GM18858 (cell line): ENCODE data around the gene ENKUR.
A peak's percentile ranks its signal among the peaks of the same experiment; 100 is the strongest.
"Not testable (repeated sequence)": the region's sequence is repeated elsewhere in the genome, so short reads cannot be mapped to it uniquely, and the experiment has no call there.

Experiments
- ATAC-seq: cut with Tn5 transposase; IDR thresholded peaks from one replicate; pipeline ENCODE4 v1.9.1; 2021; ENCODE audit not compliant: unreplicated experiment

ENKUR gene

DNA sequence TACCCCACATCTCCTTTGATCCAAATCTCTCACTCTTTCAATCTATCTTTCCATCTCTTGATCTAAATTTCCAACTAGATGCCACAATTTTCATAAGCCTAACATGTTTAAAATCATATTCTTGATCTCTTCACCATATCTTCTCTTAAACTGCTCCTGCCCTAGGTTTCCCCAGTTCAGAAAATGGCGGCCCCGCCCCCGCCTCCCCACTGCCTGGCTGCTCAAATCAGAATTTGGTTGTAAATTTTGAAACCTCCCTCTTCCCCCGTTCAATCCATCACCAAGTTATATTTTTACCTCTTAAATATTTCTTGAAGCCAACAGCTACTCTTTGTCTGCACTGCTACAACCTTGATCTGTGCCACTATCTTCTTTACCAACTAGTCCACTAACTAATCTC is 36.3 kb downstream of the ENKUR start:
- ATAC-seq: no peak

DNA sequence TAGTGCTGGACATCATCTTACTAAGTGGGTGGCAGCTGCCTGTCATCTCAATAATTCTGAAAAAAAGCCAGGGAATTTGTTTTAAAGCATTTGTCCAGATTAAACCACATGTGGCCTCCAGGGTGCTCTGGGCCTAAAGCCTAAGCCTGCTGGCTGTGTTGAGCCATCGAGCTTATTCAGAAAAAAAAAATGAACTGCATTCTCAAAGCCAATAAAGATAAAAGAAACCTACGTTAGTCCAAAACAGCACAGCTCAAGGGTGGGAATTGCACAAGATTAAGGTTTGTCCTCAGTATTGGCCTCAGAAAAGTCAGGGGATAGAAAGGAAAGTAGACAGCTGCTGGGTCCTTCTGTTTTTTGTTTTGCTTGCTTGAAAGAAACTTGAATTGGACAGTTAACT is 41.0 kb downstream of the ENKUR start:
- ATAC-seq: no peak

GRCh38 chr10:24973163-24973562 is 42.8 kb downstream of the ENKUR start:
- ATAC-seq: no peak

GRCh38 chr10:24971374-24971773 is 44.6 kb downstream of the ENKUR start:
- ATAC-seq: no peak

- no peak for ATAC-seq
Measured at GRCh38 chr10:24969841-24970281, 46.1 kb downstream of the ENKUR start.

- ATAC-seq: not testable (repeated sequence)
Measured at GRCh38 chr10:24968951-24969350, 47.0 kb downstream of the ENKUR start.

GRCh38 chr10:24968349-24968748 is 47.6 kb downstream of the ENKUR start:
- ATAC-seq: no peak

DNA sequence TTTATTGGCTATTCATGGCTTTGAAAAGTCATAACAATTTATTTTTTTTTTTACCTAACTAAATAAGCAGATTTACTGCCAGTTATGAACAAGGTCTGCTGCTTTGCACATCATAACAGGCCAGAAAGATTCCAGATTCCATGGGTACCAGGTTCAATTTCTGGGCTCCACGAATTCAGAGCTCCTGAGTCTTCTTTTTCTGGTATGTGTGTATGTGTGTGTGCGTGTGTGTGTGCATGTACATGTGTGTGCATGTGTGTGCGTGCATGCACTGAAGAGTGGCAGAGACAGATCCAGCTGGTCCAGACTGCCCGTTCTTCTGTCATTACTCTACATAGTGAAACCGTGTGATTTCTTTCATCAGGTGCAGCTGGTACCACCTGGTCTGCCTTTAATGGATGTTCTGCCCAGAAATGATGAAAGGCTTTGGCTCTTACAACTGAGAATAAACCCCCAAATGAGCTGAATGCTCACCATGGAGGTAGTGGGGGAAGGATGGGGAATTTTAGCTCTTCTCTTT is 48.9 kb downstream of the ENKUR start:
- no peak for ATAC-seq

DNA sequence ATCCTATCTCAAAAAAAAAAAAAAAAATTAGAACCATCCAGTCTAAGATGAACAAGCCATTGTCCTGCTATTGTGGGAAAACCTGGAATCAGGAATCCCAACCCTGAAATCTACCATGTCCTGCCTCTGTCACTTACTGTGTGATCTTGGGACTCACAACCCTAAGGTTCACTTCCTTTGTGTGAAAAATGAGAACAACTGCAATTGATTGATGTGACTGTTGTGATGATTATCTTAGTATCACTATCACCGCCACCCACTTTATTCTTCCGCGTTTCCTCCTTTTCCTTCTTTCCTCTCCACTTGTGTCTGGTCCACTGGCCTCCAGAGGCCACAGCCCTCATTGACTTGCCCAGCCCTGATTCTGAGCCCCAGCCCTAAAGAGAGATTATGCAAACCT is 50.9 kb downstream of the ENKUR start:
- no peak for ATAC-seq

DNA sequence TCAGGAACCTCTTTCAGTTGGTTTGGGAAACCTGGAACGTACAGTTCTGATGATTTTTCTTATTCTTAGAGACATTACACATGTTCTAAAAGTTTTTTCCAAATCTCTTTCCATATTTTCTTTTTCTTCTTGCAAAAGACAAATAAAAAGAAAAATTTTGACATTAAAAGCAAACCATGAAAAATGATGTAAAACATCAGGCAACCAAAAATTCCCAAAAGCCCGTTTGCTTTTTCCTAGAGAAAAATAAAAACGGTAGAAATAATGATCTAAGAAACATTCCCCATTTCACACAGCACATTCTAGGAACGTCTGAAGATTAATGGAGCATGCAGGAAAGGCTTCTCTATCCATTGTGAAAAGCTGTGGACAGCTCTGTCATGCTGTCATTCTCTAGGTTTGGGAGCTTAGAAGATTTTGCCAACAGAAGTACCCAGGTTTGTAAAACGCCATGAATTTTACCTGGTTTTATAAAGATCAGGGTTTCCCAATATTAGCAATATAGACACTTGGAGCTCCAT is 52.4 kb downstream of the ENKUR start:
- no peak for ATAC-seq

- ATAC-seq: no peak
Measured at GRCh38 chr10:24962995-24963394, 53.0 kb downstream of the ENKUR start.

- ATAC-seq: no peak
Measured at GRCh38 chr10:24961582-24961981, 54.4 kb downstream of the ENKUR start.

DNA sequence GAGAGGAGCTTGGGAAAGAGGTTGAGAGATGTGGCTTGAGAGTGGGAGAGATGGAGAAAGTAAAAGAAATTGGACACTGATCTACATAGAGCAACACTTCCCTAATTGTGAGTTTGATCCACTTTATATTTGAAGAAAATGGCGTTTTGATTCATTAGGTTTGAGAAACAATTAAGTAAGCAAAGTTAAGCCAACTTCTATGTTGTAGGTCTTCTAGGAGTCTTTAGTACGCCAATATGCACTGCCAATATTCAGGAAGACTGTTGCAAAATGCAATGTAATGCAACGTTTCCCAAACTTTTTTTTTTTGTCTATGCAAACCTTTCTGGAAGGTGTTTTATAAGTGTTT is 56.6 kb downstream of the ENKUR start:
- no peak for ATAC-seq

GRCh38 chr10:24958721-24959381 is 57.1 kb downstream of the ENKUR start:
- no peak for ATAC-seq

DNA sequence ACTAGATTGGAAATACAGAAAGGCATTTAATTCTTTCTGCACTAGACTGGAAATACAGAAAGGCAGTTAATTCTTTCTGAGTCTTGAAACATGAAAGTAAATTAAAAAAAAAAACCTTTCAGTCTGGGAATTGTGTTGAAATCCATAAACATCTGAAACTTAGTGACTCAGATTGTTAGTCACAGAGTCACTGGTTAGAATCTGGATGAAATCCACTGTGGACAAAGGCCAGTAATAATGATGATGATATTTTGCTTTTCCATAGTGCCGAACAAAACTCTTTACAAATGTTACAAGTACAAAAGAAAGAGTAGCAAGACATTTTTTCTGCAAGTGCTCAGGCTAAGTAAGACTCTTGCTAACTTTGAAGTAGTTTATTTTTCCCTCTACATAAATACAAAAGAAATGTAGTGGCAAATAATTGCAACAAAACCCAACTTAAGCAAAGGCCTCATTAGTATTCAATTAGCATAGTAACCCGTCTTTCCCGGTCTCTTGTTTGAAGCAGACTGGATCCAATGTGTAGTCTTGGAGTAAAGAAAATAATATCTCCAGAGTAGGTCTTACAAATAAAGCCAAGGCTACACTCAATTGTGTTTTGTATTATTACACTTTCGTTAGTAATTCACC is 57.8 kb downstream of the ENKUR start:
- no peak for ATAC-seq

GRCh38 chr10:24957624-24958051 is 58.3 kb downstream of the ENKUR start:
- ATAC-seq: not testable (repeated sequence)

- ATAC-seq: no peak
Measured at GRCh38 chr10:24953675-24954074, 62.3 kb downstream of the ENKUR start.

DNA sequence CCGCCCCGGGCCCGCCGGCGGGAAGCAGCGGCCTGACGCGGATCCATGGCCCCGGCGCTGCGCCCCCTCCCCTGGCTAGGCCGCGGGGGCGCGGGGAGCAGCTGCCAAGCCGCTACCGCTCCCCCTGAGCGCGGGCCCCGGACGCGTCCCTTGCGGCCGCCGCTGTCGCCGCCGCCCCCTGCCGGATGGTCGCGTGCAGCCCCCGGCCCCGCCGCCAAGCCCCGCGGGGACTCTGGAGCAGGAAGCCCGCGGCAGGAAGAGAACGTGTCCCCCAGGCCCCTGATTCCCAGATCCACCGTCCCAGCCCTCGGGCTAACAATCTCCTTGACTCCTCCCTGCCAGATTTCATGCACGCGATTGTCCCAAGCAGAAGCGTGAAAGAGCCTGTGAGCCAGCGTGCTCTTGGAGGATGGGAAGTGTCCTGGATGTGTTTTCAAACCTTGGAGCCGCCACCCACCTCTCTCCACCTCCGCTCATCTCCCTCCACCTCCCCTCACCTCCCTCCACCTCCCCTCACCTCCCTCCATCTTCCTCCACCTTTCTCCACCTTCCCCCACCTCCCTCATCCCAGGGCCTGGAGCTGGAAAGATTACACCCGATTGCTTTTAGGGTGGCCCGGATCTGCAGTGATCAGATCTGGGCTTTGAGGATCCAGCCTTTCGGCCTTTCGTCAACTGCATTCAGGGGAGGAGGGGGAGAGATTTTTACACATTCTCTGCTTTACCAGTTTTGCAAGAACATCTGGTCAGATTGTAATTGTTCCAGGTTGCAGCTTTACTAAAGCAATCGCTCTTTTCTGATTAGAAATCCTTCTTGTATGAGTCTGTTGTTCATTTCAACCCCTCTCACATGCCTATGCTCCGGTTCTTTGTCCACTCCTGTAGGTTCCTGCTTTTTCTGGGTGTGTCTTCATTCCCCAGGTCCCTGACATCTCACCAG is 63.0 kb downstream of the ENKUR start:
- ATAC-seq: peak; percentile 47

DNA sequence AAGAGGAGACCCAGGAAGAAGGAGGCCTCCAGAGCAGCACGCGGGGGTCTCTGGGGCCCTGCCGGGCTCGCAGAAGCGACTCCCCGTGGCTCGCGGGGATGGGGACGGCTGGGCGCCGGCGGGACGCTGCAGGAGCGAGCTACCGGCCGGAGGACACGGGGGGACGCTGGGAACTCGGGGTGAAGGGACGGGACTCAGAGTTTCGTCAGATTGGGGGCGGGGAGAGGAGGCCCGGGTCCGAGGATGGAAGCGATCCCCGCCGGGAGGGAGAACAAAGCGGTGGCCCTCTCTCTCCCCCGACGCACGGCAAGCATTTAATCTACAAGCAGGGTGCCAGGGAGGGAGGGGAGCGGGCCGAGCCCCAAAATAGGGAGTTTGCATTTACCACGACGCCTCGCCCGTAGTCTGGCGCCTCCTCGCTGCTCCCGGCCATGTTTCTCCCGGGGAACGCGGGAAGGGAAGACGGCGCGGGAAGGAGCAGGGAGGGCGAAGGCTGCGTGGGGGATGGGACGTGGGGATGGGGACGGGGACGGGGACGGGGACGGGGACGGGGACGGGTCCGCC is 63.7 kb downstream of the ENKUR start, which contains the start of gene PRTFDC1:
Gene PRTFDC1 (minus strand): TSS at position 464 of the 564 bp plus-strand sequence. CDS start 31 bp downstream, at position 433.
- ATAC-seq: peak; percentile 15

GRCh38 chr10:24951201-24952142 is 64.5 kb downstream of the ENKUR start:
- no peak for ATAC-seq
